Urinary bladder (tissue), 4 donors: Measurements from ENCODE around the gene SLC36A1. TPM values are rescaled to one million over a fixed set of nuclear protein-coding genes. Genes with fewer than 3 reads are reported as not detected.

ENCODE experiments used
- DNase-seq: peaks from one replicate; pipeline ENCODE4 v3.0.0-alpha.2; 2015; ENCODE audit errors: extremely low spot score
- H3K27ac ChIP-seq: one replicate; pipeline ENCODE4 v1.5.1; 2013; ENCODE audit warnings: low read depth, mild to moderate bottlenecking, moderate library complexity
- H3K36me3 ChIP-seq: one replicate; pipeline ENCODE4 v1.6.1; 2013; ENCODE audit warnings: mild to moderate bottlenecking, moderate library complexity; ENCODE audit not compliant: insufficient read depth
- H3K4me1 ChIP-seq: one replicate; pipeline ENCODE4 v1.6.1; 2013; ENCODE audit warnings: mild to moderate bottlenecking, moderate library complexity; ENCODE audit not compliant: insufficient read depth
- H3K4me3 ChIP-seq: one replicate; pipeline ENCODE4 v1.5.1; 2013; ENCODE audit warnings: low read depth, low read length
- WGBS: extraction: QIAGEN DNeasy Blood & Tissue Kit; methylation state at CpG from one replicate; pipeline ENCODE4 v1.1.7; 2013; 5-methylcytosine and 5-hydroxymethylcytosine counted together
- polyA plus RNA-seq: library from polyadenylated mRNA; stranded (reverse); fragments of 200-250 nt; gene quantifications from one replicate; pipeline ENCODE4 v1.2.3, GENCODE V29; 2013
- total RNA-seq: library from RNA; depleted of rRNA; stranded (reverse); fragments of >200 nt; gene quantifications from one replicate; pipeline ENCODE4 v1.2.3, GENCODE V29; 2014
- donor health status: healthy with polysubstance abuse.
- donor health status: healthy.

The SLC36A1 gene
- total and polyA plus RNA-seq, 2 donors, result 5.5 to 9.8 TPM

DNA sequence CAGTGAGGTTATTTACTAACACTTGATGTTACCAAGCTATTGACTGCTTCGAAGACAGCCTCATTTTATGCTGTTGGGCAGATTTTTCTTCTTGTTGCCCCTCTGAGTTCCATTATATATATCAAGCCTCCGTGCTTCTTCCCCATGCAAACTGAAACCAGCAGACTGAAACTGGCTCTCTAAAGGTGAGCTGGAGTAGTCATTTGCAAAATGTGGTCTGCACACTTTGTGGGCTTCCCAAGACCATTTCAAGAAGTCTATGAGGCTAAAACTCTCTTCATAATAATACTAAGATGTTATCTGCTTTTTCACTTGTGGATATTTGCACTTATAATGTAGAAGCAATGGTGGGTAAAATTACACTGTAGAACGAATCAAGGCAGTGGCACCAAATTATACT is 13.9 kb downstream of the SLC36A1 start:
- DNase-seq, result no peak
- H3K4me1 ChIP-seq, result no peaks in the 10 kb centered on the region
- 76% methylated on average over 3 of the region's 3 CpGs for WGBS
- no peak overlapping the region for H3K4me3 ChIP-seq
- H3K36me3 ChIP-seq, result no peaks in the 10 kb centered on the region
- no peak overlapping the region for H3K27ac ChIP-seq

GRCh38 chr5:151463137-151464029 is 16.0 kb downstream of the SLC36A1 start:
- no peak overlapping the region for H3K27ac ChIP-seq
- 68% methylated on average over 5 of the region's 5 CpGs for WGBS
- H3K4me3 ChIP-seq, result no peak overlapping the region
- DNase-seq, result no peak
- no peaks in the 10 kb centered on the region for H3K36me3 ChIP-seq
- H3K4me1 ChIP-seq, result no peaks in the 10 kb centered on the region

GRCh38 chr5:151464101-151464500 is 16.7 kb downstream of the SLC36A1 start:
- no peak for DNase-seq
- 72% methylated on average over 4 of the region's 4 CpGs for WGBS

GRCh38 chr5:151465476-151465875 is 18.1 kb downstream of the SLC36A1 start:
- WGBS, result 90% methylated on average over 4 of the region's 4 CpGs
- H3K36me3 ChIP-seq, result no peaks in the 10 kb centered on the region
- DNase-seq, result no peak

More at GRCh38 chr5:151464101-151464500, 16.7 kb downstream of the SLC36A1 start:
- Histone ChIP-seq H3K27ac (no peak overlapping the region), H3K36me3 (no peaks in the 10 kb centered on the region), H3K4me3 (no peak overlapping the region), H3K4me1 (no peaks in the 10 kb centered on the region)

DNA sequence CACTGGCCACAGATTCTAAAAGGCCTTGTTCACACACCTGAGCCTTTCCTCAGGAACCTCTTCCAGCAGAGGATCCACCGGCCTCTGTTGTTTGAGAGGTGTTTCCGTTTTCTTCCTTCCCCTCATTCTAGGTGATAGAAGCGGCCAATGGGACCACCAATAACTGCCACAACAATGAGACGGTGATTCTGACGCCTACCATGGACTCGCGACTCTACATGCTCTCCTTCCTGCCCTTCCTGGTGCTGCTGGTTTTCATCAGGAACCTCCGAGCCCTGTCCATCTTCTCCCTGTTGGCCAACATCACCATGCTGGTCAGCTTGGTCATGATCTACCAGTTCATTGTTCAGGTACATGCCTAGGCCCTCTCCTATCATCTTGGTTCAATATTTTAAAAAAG is 20.2 kb downstream of the SLC36A1 start:
- H3K4me1 ChIP-seq, result no peaks in the 10 kb centered on the region
- no peak for DNase-seq
- H3K4me3 ChIP-seq, result no peak overlapping the region
- no peak overlapping the region for H3K27ac ChIP-seq
- 97% methylated on average over 8 of the region's 8 CpGs for WGBS
- no peaks in the 10 kb centered on the region for H3K36me3 ChIP-seq

More at GRCh38 chr5:151465476-151465875, 18.1 kb downstream of the SLC36A1 start:
- Histone ChIP-seq H3K27ac (no peak overlapping the region), H3K4me1 (no peaks in the 10 kb centered on the region), H3K4me3 (no peak overlapping the region)

DNA sequence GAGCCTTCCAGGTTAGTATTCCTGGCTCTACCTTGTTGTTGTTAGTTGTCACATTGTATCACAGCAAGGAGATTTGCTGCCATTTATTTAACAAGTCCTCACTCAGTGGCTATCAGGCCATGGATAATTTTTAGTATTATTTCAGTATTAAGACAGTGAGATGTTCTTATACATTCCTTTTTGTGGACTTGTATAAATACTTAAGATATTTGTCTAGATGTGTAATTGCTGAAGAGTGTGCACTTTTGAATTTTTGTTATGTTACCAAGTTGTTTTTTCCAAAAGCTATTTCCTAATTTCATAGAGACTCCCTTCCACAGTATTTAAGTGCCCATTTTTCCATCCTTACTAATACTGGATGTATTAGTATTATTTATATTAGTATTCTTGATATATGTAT is 22.0 kb downstream of the SLC36A1 start:
- DNase-seq, result no peak
- H3K4me3 ChIP-seq, result no peak overlapping the region
- no peaks in the 10 kb centered on the region for H3K4me1 ChIP-seq
- H3K27ac ChIP-seq, result no peak overlapping the region
- H3K36me3 ChIP-seq, result no peaks in the 10 kb centered on the region

GRCh38 chr5:151469992-151470391 is 22.6 kb downstream of the SLC36A1 start:
- DNase-seq, result no peak
- H3K4me3 ChIP-seq, result no peak overlapping the region
- H3K36me3 ChIP-seq, result no peaks in the 10 kb centered on the region
- 82% methylated on average over 3 of the region's 3 CpGs for WGBS
- H3K27ac ChIP-seq, result no peak overlapping the region
- H3K4me1 ChIP-seq, result no peaks in the 10 kb centered on the region

GRCh38 chr5:151470439-151470838 is 23.0 kb downstream of the SLC36A1 start:
- H3K4me3 ChIP-seq, result no peak overlapping the region
- WGBS, result 85% methylated on average over 4 of the region's 4 CpGs
- no peaks in the 10 kb centered on the region for H3K36me3 ChIP-seq
- no peak for DNase-seq
- no peak overlapping the region for H3K27ac ChIP-seq
- no peaks in the 10 kb centered on the region for H3K4me1 ChIP-seq

GRCh38 chr5:151471276-151471675 is 23.9 kb downstream of the SLC36A1 start:
- no peak for DNase-seq
- WGBS, result 94% methylated on average over 1 of the region's 1 CpG

DNA sequence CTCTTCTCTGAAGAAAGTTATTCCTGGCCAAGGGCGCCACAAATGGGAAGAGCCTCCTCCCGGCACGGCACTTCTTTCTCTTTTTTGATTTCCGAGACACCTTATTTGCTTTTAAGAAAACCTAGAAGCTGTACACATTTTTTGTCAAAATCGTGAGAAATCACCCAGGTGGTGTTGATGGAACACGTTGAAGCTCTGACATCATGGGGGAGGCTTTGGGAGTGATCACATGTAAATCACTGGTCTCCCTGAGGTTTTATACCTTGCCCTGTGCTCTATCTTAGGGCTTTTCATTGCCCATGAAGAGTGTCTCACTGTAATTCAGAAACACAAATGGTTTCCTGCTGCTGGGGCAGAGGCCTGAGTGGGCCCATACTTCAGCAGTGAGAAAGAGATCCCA is 27.4 kb downstream of the SLC36A1 start:
- Histone ChIP-seq H3K36me3 (peaks cover 2% of the 10 kb centered on the region), H3K4me1 (no peaks in the 10 kb centered on the region), H3K27ac (no peak overlapping the region), H3K4me3 (no peak overlapping the region)
- 88% methylated on average over 6 of the region's 6 CpGs for WGBS
- DNase-seq, result no peak

More at GRCh38 chr5:151471276-151471675, 23.9 kb downstream of the SLC36A1 start:
- H3K4me1 ChIP-seq, result no peaks in the 10 kb centered on the region
- no peaks in the 10 kb centered on the region for H3K36me3 ChIP-seq
- no peak overlapping the region for H3K4me3 ChIP-seq
- H3K27ac ChIP-seq, result no peak overlapping the region

- DNase-seq, result no peak
- no peak overlapping the region for H3K27ac ChIP-seq
- H3K4me1 ChIP-seq, result no peaks in the 10 kb centered on the region
- H3K4me3 ChIP-seq, result no peak overlapping the region
- peaks cover 2% of the 10 kb centered on the region for H3K36me3 ChIP-seq
- 75% methylated on average over 2 of the region's 2 CpGs for whole genome bisulfite sequencing
These were observed 28.0 kb downstream of the SLC36A1 start for GRCh38 chr5:151475388-151475787.

DNA sequence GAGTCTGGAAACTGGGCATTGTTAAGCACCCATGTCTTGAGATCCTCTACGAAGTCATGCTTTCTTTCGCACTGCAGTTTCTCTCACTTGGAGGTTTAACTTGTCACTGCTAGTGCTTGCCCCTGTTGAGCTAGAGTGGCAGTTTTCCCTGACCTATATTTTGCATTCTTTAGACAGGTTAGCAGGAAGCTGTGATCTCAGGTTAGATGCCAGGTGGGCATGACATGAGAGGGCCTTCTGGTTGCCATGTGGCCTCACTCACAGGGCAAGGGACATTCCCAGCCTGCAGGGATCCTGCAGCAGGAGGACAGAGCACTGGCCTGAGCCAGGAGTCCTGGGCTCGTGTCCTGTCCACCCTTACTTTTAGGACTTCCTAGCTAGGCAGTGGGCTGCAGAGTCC is 28.6 kb downstream of the SLC36A1 start:
- DNase-seq, result no peak
- peaks cover 2% of the 10 kb centered on the region for H3K36me3 ChIP-seq

GRCh38 chr5:151477101-151477500 is 29.7 kb downstream of the SLC36A1 start:
- DNase-seq, result no peak
- H3K4me1 ChIP-seq, result no peaks in the 10 kb centered on the region
- H3K4me3 ChIP-seq, result no peak overlapping the region
- H3K27ac ChIP-seq, result no peak overlapping the region
- H3K36me3 ChIP-seq, result peaks cover 2% of the 10 kb centered on the region
- WGBS, result 93% methylated on average over 4 of the region's 4 CpGs

More for the DNA sequence above, 28.6 kb downstream of the SLC36A1 start:
- 95% methylated on average over 3 of the region's 3 CpGs for WGBS
- H3K27ac ChIP-seq, result no peak overlapping the region
- H3K4me1 ChIP-seq, result no peaks in the 10 kb centered on the region
- no peak overlapping the region for H3K4me3 ChIP-seq
